GM12878 (cell line): ENCODE measurements around the gene RRP1B. TPM values are rescaled to one million over a fixed set of nuclear protein-coding genes. Genes with fewer than 3 reads are reported as not detected.

ENCODE experiments used
- ATAC-seq: fragments of 200-7000 bp; cut with Tn5 transposase; 3 replicates; pipeline ENCODE4 v1.9.1; 2020; ENCODE audit warnings: mild to moderate bottlenecking, moderate library complexity
- BruUV-seq: library from RNA; stranded (reverse); fragments of 400-500 nt; replicated peaks from 2 replicates; lab custom pipeline; 2021; lab: Mats Ljungman, UMichigan
- CTCF ChIA-PET: fragments of 300-600 bp; sonication (Branson Sonifier 250); formaldehyde crosslinking; extraction: SDS; loops from one replicate; lab custom pipeline; 2021; ENCODE audit warnings: inconsistent platforms; lab: Yijun Ruan, JAX
- POLR2A ChIA-PET: fragments of 350-600 bp; formaldehyde crosslinking; extraction: SDS; loops from one replicate; lab custom pipeline; 2021; ENCODE audit warnings: inconsistent platforms; lab: Charles Lee
- RAD21 ChIA-PET: fragments of 300-600 bp; sonication (Branson Sonifier 250); formaldehyde crosslinking; loops from one replicate; lab custom pipeline; 2023; ENCODE audit warnings: antibody characterized with exemption; ENCODE audit not compliant: unreplicated experiment; lab: Charles Lee
- SMC1A ChIA-PET: fragments of 300-600 bp; sonication (Branson Sonifier 250); formaldehyde crosslinking; loops from one replicate; lab custom pipeline; 2023; ENCODE audit not compliant: unreplicated experiment, uncharacterized antibody; lab: Charles Lee
- DNase-seq: peaks from one replicate; pipeline ENCODE4 v3.0.0-alpha.2; 2011; ENCODE audit warnings: low read depth, low spot score
- FAIRE-seq: peaks from 3 replicates; lab custom pipeline; 2011; peaks lifted over from hg19 to GRCh38; lab: Jason Lieb, UNC
- H2AFZ ChIP-seq: 2 replicates; pipeline ENCODE4 v1.6.0; 2011; ENCODE audit warnings: low read depth, low read length, control low read depth; ENCODE audit not compliant: control insufficient read depth
- H3K27ac ChIP-seq: 2 replicates; pipeline ENCODE4 v1.5.1; 2011; ENCODE audit warnings: control low read depth; ENCODE audit not compliant: control insufficient read depth, insufficient read depth
- H3K27me3 ChIP-seq, 2 experiments: replicated peaks in 1 of 2; 2 replicates each; pipeline versions ENCODE4 v1.6.0 to v1.6.1; 2011; ENCODE audit warnings: low read length in 1 of 2; ENCODE audit not compliant: control insufficient read depth in 2 of 2, insufficient read depth in 2 of 2
- H3K36me3 ChIP-seq, 2 experiments: 2 replicates each; pipeline ENCODE4 v1.5.1; 2011; ENCODE audit warnings: low read length in 1 of 2; ENCODE audit not compliant: control insufficient read depth in 2 of 2, insufficient read depth in 2 of 2
- H3K4me1 ChIP-seq: 2 replicates; pipeline ENCODE4 v1.6.1; 2011; ENCODE audit warnings: mild to moderate bottlenecking, low read length, moderate library complexity, mixed read lengths; ENCODE audit not compliant: control insufficient read depth, insufficient read depth
- H3K4me2 ChIP-seq: 2 replicates; pipeline ENCODE4 v1.6.0; 2011; ENCODE audit warnings: control low read depth; ENCODE audit not compliant: control insufficient read depth, insufficient read depth
- H3K4me3 ChIP-seq: fragments of 200-600 bp; sonication (generic); 2 replicates; pipeline ENCODE4 v1.5.1; 2016
- H3K79me2 ChIP-seq: 2 replicates; pipeline ENCODE4 v1.6.0; 2011; ENCODE audit warnings: low read length; ENCODE audit not compliant: control insufficient read depth, insufficient read depth
- H3K9ac ChIP-seq: 2 replicates; pipeline ENCODE4 v1.8.0; 2011; ENCODE audit warnings: low read length, control low read depth, mixed read lengths; ENCODE audit not compliant: control insufficient read depth, insufficient read depth
- H3K9me3 ChIP-seq: replicated peaks from 3 replicates; pipeline ENCODE4 v1.5.1; 2011; ENCODE audit warnings: mild to moderate bottlenecking, low read length; ENCODE audit not compliant: control insufficient read depth, insufficient read depth
- H4K20me1 ChIP-seq: 2 replicates; pipeline ENCODE4 v1.6.0; 2011; ENCODE audit not compliant: control insufficient read depth, insufficient read depth
- BCLAF1 ChIP-seq: fragments of 450-650 bp; IDR thresholded peaks from 2 replicates; pipeline ENCODE4 v1.6.1; 2017; ENCODE audit warnings: antibody characterized with exemption, mild to moderate bottlenecking, moderate library complexity
- FOXK2 ChIP-seq: fragments of 450-650 bp; IDR thresholded peaks from 2 replicates; pipeline ENCODE4 v1.6.1; 2017; ENCODE audit warnings: mild to moderate bottlenecking, moderate library complexity
- FOXM1 ChIP-seq: IDR thresholded peaks from 2 replicates; pipeline ENCODE4 v1.6.1; 2012; ENCODE audit warnings: low read depth, mild to moderate bottlenecking, inconsistent platforms, low read length, moderate library complexity
- HCFC1 ChIP-seq: fragments of 150-350 bp; IDR thresholded peaks from 2 replicates; pipeline ENCODE4 v1.6.1; 2014; ENCODE audit warnings: low read length
- HDAC2 ChIP-seq: fragments of 200-600 bp; sonication (generic); IDR thresholded peaks from 2 replicates; pipeline ENCODE4 v1.6.1; 2017
- NFYB ChIP-seq: IDR thresholded peaks from 2 replicates; pipeline ENCODE4 v1.6.1; 2011; ENCODE audit warnings: low read depth, mild to moderate bottlenecking, low read length, improper control_type of control experiment, moderate library complexity; ENCODE audit not compliant: insufficient read depth
- PKNOX1 ChIP-seq: fragments of 450-650 bp; IDR thresholded peaks from 2 replicates; pipeline ENCODE4 v1.6.1; 2016; ENCODE audit warnings: mild to moderate bottlenecking
- SRF ChIP-seq, 2 experiments: IDR thresholded peaks; 2 replicates each; pipeline ENCODE4 v1.6.1; 2011; ENCODE audit warnings: low read depth in 2 of 2, low read length in 2 of 2, mild to moderate bottlenecking in 1 of 2, moderate library complexity in 1 of 2
- STAT1 ChIP-seq: fragments of 450-650 bp; conservative IDR thresholded peaks from 2 replicates; pipeline ENCODE4 v1.6.1; 2014; ENCODE audit warnings: antibody characterized with exemption, mild to moderate bottlenecking
- TAF1 ChIP-seq: IDR thresholded peaks from 2 replicates; pipeline ENCODE4 v1.6.1; 2011; ENCODE audit warnings: mild to moderate bottlenecking, low read depth, low read length, borderline replicate concordance
- ZBED1 ChIP-seq: IDR thresholded peaks from 2 replicates; pipeline ENCODE4 v1.6.1; 2016; ENCODE audit warnings: borderline replicate concordance
- WGBS: methylation state at CpG from one replicate; pipeline ENCODE4 v1.1.6; 2016; ENCODE audit warnings: low lambda C conversion rate; ENCODE audit not compliant: insufficient replicate concordance, insufficient coverage; ENCODE audit errors: missing lambda C conversion rate; 5-methylcytosine and 5-hydroxymethylcytosine counted together
- in situ Hi-C: fragments of 300-500 bp; cut with MboI; formaldehyde crosslinking; loops from 9 replicates; pipeline ENCODE4 v1.14.3; 2018; ENCODE audit warnings: mixed read lengths
- intact Hi-C: fragments of 100-400 bp; cut with micrococcal nuclease; formaldehyde crosslinking; loops from one replicate; pipeline ENCODE4 v1.14.2; 2022; ENCODE audit not compliant: unreplicated experiment
- polyA plus RNA-seq, 11 experiments: library from polyadenylated mRNA; depleted of rRNA in 4 of 11; unstranded in 6 of 11; stranded (reverse) in 5 of 11; fragments of >200 nt; fragmentation: Nextera tagmentation in 4 of 11; fragmentation: Illumina TruSeq in 1 of 11; extraction: Ambion mirVana in 4 of 11; extraction: Trizol in 1 of 11; gene quantifications; 1 replicate in 1 of 11; 2 replicates in 10 of 11; pipeline versions ENCODE4 v1.2.1 to v1.2.3, GENCODE V29; 2011 to 2016; ENCODE audit warnings: inconsistent platforms in 2 of 11, missing spikeins in 2 of 11, low read depth in 1 of 11
- total RNA-seq, 4 experiments: library from RNA; depleted of rRNA in 3 of 4; stranded (reverse); fragments of >200 nt in 3 of 4; fragmentation: Illumina TruSeq in 1 of 4; extraction: Trizol in 1 of 4; gene quantifications; 2 replicates each; pipeline versions ENCODE4 v1.2.1 to v1.2.3, GENCODE V29; 2013 to 2021
- TF ChIP-seq, protein P1 (sequence below), 3 experiments: IDR thresholded peaks in 2 of 3; conservative IDR thresholded peaks in 1 of 3; 2 replicates each; pipeline ENCODE4 v1.5.1; 2011; ENCODE audit warnings: low read depth in 3 of 3, low read length in 3 of 3, mild to moderate bottlenecking in 3 of 3, control low read depth in 2 of 3, moderate library complexity in 2 of 3, inconsistent platforms in 1 of 3, mixed read lengths in 1 of 3; ENCODE audit not compliant: control insufficient read depth in 2 of 3, insufficient read depth in 1 of 3; ENCODE audit errors: extremely low read depth in 1 of 3

The RRP1B gene
- total and polyA plus RNA-seq, 10 of the 15 experiments (the other 5 are each of a cell fraction or from before 2014, with no cell fraction given) = 8.1 to 57.4 (median 38.1) TPM

- no peak for FAIRE-seq
- intact Hi-C loops (no loop called here), in situ Hi-C loops (no loop called here)
These were observed 16.2 kb upstream of the RRP1B start for GRCh38 chr21:43643193-43643592.

More at GRCh38 chr21:43643193-43643592, 16.2 kb upstream of the RRP1B start:
- RAD21 ChIA-PET = no interaction called here
- SMC1A ChIA-PET = no interaction called here
- BruUV-seq = no TSS peak
- Histone ChIP-seq H2AFZ (no peak overlapping the region), H3K9me3 (no peaks in the 10 kb centered on the region), H4K20me1 (no peaks in the 10 kb centered on the region), H3K27ac (no peak overlapping the region), H3K27me3 (no peaks in the 10 kb centered on the region), H3K4me1 (peaks cover 11% of the 10 kb centered on the region; the same call in 1 of the 2 replicates), H3K4me2 (no peak overlapping the region), H3K36me3 (no peaks in the 10 kb centered on the region), H3K9ac (no peak overlapping the region), H3K4me3 (no peak overlapping the region), H3K79me2 (no peaks in the 10 kb centered on the region)
- DNase-seq (no peak), ATAC-seq (no peak)
- CTCF ChIA-PET = no interaction called here
- POLR2A ChIA-PET = no interaction called here
- 82% methylated on average over 4 of the region's 4 CpGs for WGBS
- TF ChIP-seq, protein P1, sequence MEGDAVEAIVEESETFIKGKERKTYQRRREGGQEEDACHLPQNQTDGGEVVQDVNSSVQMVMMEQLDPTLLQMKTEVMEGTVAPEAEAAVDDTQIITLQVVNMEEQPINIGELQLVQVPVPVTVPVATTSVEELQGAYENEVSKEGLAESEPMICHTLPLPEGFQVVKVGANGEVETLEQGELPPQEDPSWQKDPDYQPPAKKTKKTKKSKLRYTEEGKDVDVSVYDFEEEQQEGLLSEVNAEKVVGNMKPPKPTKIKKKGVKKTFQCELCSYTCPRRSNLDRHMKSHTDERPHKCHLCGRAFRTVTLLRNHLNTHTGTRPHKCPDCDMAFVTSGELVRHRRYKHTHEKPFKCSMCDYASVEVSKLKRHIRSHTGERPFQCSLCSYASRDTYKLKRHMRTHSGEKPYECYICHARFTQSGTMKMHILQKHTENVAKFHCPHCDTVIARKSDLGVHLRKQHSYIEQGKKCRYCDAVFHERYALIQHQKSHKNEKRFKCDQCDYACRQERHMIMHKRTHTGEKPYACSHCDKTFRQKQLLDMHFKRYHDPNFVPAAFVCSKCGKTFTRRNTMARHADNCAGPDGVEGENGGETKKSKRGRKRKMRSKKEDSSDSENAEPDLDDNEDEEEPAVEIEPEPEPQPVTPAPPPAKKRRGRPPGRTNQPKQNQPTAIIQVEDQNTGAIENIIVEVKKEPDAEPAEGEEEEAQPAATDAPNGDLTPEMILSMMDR (IDR thresholded peaks at IDR 0.05 in 2 of 3, conservative IDR thresholded peaks at IDR 0.05 in 1 of 3; ENCODE audit: control insufficient read depth in 2 of 3, extremely low read depth in 1 of 3, insufficient read depth in 1 of 3, low read depth in 3 of 3, low read length in 3 of 3) = no peak
- TF ChIP-seq BCLAF1 (no peak), ZBED1 (no peak), TAF1 (no peak), FOXK2 (no peak), STAT1 (no peak), HCFC1 (no peak), NFYB (no peak), PKNOX1 (no peak), HDAC2 (no peak), FOXM1 (no peak), SRF (IDR thresholded peaks at IDR 0.05; ENCODE audit: low read depth in 2 of 2, low read length in 2 of 2) (no peak)
- TF ChIP-seq, all 136 proteins: peak for 0
